Naive thymus-derived CD8-positive, alpha-beta T cell (primary cell): ENCODE data around the gene SUPV3L1. TPM values are rescaled to one million over a fixed set of nuclear protein-coding genes. Genes with fewer than 3 reads are reported as not detected.

Source experiments
- ATAC-seq, 2 donors: fragments of 150-1000 bp; cut with Tn5 transposase in 1 of 2; sonication (Bioruptor Pico), chemical (Tn5 transposase) in 1 of 2; 1 replicate in 1 of 2; 2 replicates in 1 of 2; pipeline ENCODE4 v1.10.0; 2021; ENCODE audit warnings: mild to moderate bottlenecking in 2 of 2, moderate library complexity in 2 of 2
- POLR2A ChIA-PET: fragments of 350-600 bp; sonication (Branson Sonifier 250); formaldehyde crosslinking; loops from one replicate; lab custom pipeline; 2021; ENCODE audit warnings: antibody characterized with exemption; lab: Charles Lee
- DNase-seq, 10 donors: peaks; one replicate each; pipeline versions ENCODE4 v3.0.0 to v3.0.0-alpha.2; 2020 to 2022
- H3K27ac Mint-ChIP-seq, 10 donors: one replicate each; pipeline ENCODE4 v1.8.0; 2020 to 2022; ENCODE audit warnings: mild to moderate bottlenecking in 10 of 10, mixed read lengths in 10 of 10, moderate library complexity in 4 of 10, inconsistent platforms in 1 of 10
- H3K27me3 Mint-ChIP-seq, 5 donors: one replicate each; pipeline ENCODE4 v1.8.0; 2021 to 2022; ENCODE audit warnings: mixed read lengths in 5 of 5
- H3K36me3 Mint-ChIP-seq, 3 donors: one replicate each; pipeline ENCODE4 v1.8.0; 2020 to 2022; ENCODE audit warnings: mixed read lengths in 3 of 3, mild to moderate bottlenecking in 2 of 3, inconsistent platforms in 1 of 3
- H3K4me1 Mint-ChIP-seq, 4 donors: one replicate each; pipeline ENCODE4 v1.8.0; 2021 to 2022; ENCODE audit warnings: mixed read lengths in 4 of 4
- H3K4me3 Mint-ChIP-seq, 10 donors: one replicate each; pipeline ENCODE4 v1.8.0; 2020 to 2022; ENCODE audit warnings: mild to moderate bottlenecking in 10 of 10, mixed read lengths in 10 of 10, moderate library complexity in 6 of 10, inconsistent platforms in 1 of 10
- H3K9me3 Mint-ChIP-seq, 9 donors: one replicate each; pipeline ENCODE4 v1.8.0; 2020 to 2022; ENCODE audit warnings: mixed read lengths in 9 of 9, mild to moderate bottlenecking in 3 of 9, inconsistent platforms in 1 of 9, moderate library complexity in 1 of 9
- polyA plus RNA-seq, 3 donors: library from polyadenylated mRNA; unstranded; fragments of 300-500 nt; fragmentation: Illumina TruSeq; gene quantifications; one replicate each; pipeline ENCODE4 v1.2.3, GENCODE V29; 2021
- total RNA-seq, 8 experiments: library from RNA in 2 of 8; stranded (reverse) in 2 of 8; gene quantifications; one replicate each; pipeline ENCODE4 v1.2.3 and lab custom pipeline; 2021 to 2026

SUPV3L1 gene
- total and polyA plus RNA-seq, 5 experiments from 2014 or later = 10.8 to 40.3 (median 17.8) TPM

- POLR2A ChIA-PET = no interaction called here
- Mint-ChIP-seq H3K4me3 (peak overlapping the region in 5 of 10 donors; percentile 14 to 63 (median 56)), H3K9me3 (no peaks in the 10 kb centered on the region), H3K27me3 (peaks cover 0 to 2% (median 0%) of the 10 kb centered on the region in 5 donors), H3K36me3 (no peaks in the 10 kb centered on the region), H3K27ac (peak overlapping the region in 7 of 10 donors; percentile 1 to 75 (median 21)), H3K4me1 (peaks cover 2 to 33% (median 18%) of the 10 kb centered on the region in 4 donors)
- peak in 7 of 10 donors; percentile 14 to 54 (median 49) for DNase-seq
- peak; percentile 88 to 90 for ATAC-seq
Measured at GRCh38 chr10:69222157-69223027, 42.4 kb downstream of the SUPV3L1 start.

- Mint-ChIP-seq H3K27ac (peak overlapping the region in 5 of 10 donors; percentile 1 to 75 (median 48)), H3K9me3 (no peaks in the 10 kb centered on the region), H3K27me3 (peaks cover 0 to 2% (median 0%) of the 10 kb centered on the region in 5 donors), H3K36me3 (no peaks in the 10 kb centered on the region), H3K4me1 (peaks cover 7 to 39% (median 24%) of the 10 kb centered on the region in 4 donors), H3K4me3 (peak overlapping the region in 4 of 10 donors; percentile 14 to 60 (median 54))
- DNase-seq (no peak), ATAC-seq (no peak)
- POLR2A ChIA-PET = no interaction called here
Measured at GRCh38 chr10:69223028-69223342, 43.0 kb downstream of the SUPV3L1 start.

- POLR2A ChIA-PET = interaction anchor here (0.6 to 0.9 kb wide), 3 partner anchors 9 to 66 kb away, joined by 3 to 5 read pairs (median 3); no protein-coding TSS in a partner anchor
- ATAC-seq = no peak
- Mint-ChIP-seq H3K4me1 (peaks cover 17 to 59% (median 44%) of the 10 kb centered on the region in 4 donors), H3K27ac (peak overlapping the region in 3 of 10 donors; percentile 19 to 66 (median 63)), H3K27me3 (peaks cover 0 to 2% (median 0%) of the 10 kb centered on the region in 5 donors), H3K36me3 (no peaks in the 10 kb centered on the region), H3K9me3 (no peaks in the 10 kb centered on the region), H3K4me3 (peak overlapping the region in 1 of 10 donors; percentile 14)
- no peak for DNase-seq
Measured at GRCh38 chr10:69224862-69225657, 45.0 kb downstream of the SUPV3L1 start.

GRCh38 chr10:69225681-69226080, 45.6 kb downstream of the SUPV3L1 start:
- DNase-seq (no peak), ATAC-seq (no peak)
- peak overlapping the region in 1 of 10 donors; percentile 14 for H3K4me3 Mint-ChIP-seq
- H3K36me3 Mint-ChIP-seq = no peaks in the 10 kb centered on the region
- POLR2A ChIA-PET = interaction anchor here (0.8 to 0.9 kb wide), 2 partner anchors 10 to 67 kb away, joined by 3 read pairs; no protein-coding TSS in a partner anchor
- H3K4me1 Mint-ChIP-seq = peaks cover 17 to 57% (median 45%) of the 10 kb centered on the region in 4 donors
- H3K9me3 Mint-ChIP-seq = no peaks in the 10 kb centered on the region
- H3K27ac Mint-ChIP-seq = peak overlapping the region in 1 of 10 donors; percentile 19
- no peaks in the 10 kb centered on the region for H3K27me3 Mint-ChIP-seq

- POLR2A ChIA-PET = no interaction called here
- Mint-ChIP-seq H3K9me3 (no peaks in the 10 kb centered on the region), H3K4me3 (no peak overlapping the region), H3K27me3 (no peaks in the 10 kb centered on the region), H3K27ac (no peak overlapping the region), H3K36me3 (no peaks in the 10 kb centered on the region), H3K4me1 (peaks cover 20 to 56% (median 43%) of the 10 kb centered on the region in 4 donors)
- ATAC-seq (no peak), DNase-seq (no peak)
Measured at GRCh38 chr10:69226919-69227450, 47.0 kb downstream of the SUPV3L1 start.

GRCh38 chr10:69228151-69228550, 48.1 kb downstream of the SUPV3L1 start:
- POLR2A ChIA-PET = interaction anchor here (1.5 kb wide), 1 partner anchor 90 kb away, joined by 5 read pairs; no protein-coding TSS in a partner anchor
- no peaks in the 10 kb centered on the region for H3K27me3 Mint-ChIP-seq
- peak overlapping the region in 6 of 10 donors; percentile 32 to 95 (median 62) for H3K27ac Mint-ChIP-seq
- H3K36me3 Mint-ChIP-seq = no peaks in the 10 kb centered on the region
- peak overlapping the region in 6 of 10 donors; percentile 45 to 89 (median 80) for H3K4me3 Mint-ChIP-seq
- H3K4me1 Mint-ChIP-seq = peaks cover 29 to 55% (median 47%) of the 10 kb centered on the region in 4 donors
- ATAC-seq = no peak
- H3K9me3 Mint-ChIP-seq = no peaks in the 10 kb centered on the region
- DNase-seq = no peak

- POLR2A ChIA-PET = interaction anchor here (0.8 to 1.5 kb wide), 3 partner anchors 50 to 108 kb away, joined by 3 to 5 read pairs (median 4); partner anchors contain the start of gene SUPV3L1
- Mint-ChIP-seq H3K4me3 (peak overlapping the region; percentile 4 to 89 (median 76)), H3K27ac (peak overlapping the region in 9 of 10 donors; percentile 64 to 95 (median 82)), H3K36me3 (no peaks in the 10 kb centered on the region), H3K4me1 (peaks cover 31 to 62% (median 50%) of the 10 kb centered on the region in 4 donors), H3K27me3 (no peaks in the 10 kb centered on the region), H3K9me3 (no peaks in the 10 kb centered on the region)
- ATAC-seq = no peak
- no peak for DNase-seq
Measured at GRCh38 chr10:69229616-69229916, 49.5 kb downstream of the SUPV3L1 start.

GRCh38 chr10:69230128-69230527, 50.1 kb downstream of the SUPV3L1 start:
- Mint-ChIP-seq H3K36me3 (no peaks in the 10 kb centered on the region), H3K9me3 (no peaks in the 10 kb centered on the region), H3K4me3 (peak overlapping the region in 7 of 10 donors; percentile 8 to 89 (median 75)), H3K27me3 (no peaks in the 10 kb centered on the region), H3K27ac (peak overlapping the region in 5 of 10 donors; percentile 64 to 95 (median 82)), H3K4me1 (peaks cover 31 to 59% (median 47%) of the 10 kb centered on the region in 4 donors)
- POLR2A ChIA-PET = interaction anchor here (1.5 kb wide), 1 partner anchor 51 kb away, joined by 4 read pairs; the partner anchor contains the start of gene SUPV3L1
- ATAC-seq (no peak), DNase-seq (no peak)

GRCh38 chr10:69232252-69232651, 52.2 kb downstream of the SUPV3L1 start:
- no peaks in the 10 kb centered on the region for H3K9me3 Mint-ChIP-seq
- POLR2A ChIA-PET = no interaction called here
- peaks cover 31 to 63% (median 44%) of the 10 kb centered on the region in 4 donors for H3K4me1 Mint-ChIP-seq
- ATAC-seq (no peak), DNase-seq (no peak)
- no peaks in the 10 kb centered on the region for H3K27me3 Mint-ChIP-seq
- H3K4me3 Mint-ChIP-seq = peak overlapping the region in 8 of 10 donors; percentile 61 to 86 (median 79)
- H3K27ac Mint-ChIP-seq = peak overlapping the region in 7 of 10 donors; percentile 10 to 93 (median 79)
- peaks cover 0 to 2% (median 0%) of the 10 kb centered on the region in 3 donors for H3K36me3 Mint-ChIP-seq

GRCh38 chr10:69232736-69233480, 52.9 kb downstream of the SUPV3L1 start:
- H3K9me3 Mint-ChIP-seq = no peaks in the 10 kb centered on the region
- peak; percentile 63 to 80 for ATAC-seq

GRCh38 chr10:69234447-69234846, 54.4 kb downstream of the SUPV3L1 start:
- DNase-seq (no peak), ATAC-seq (no peak)
- H3K27me3 Mint-ChIP-seq = no peaks in the 10 kb centered on the region
- peak overlapping the region in 3 of 10 donors; percentile 33 to 52 (median 49) for H3K4me3 Mint-ChIP-seq
- POLR2A ChIA-PET = interaction anchor here (0.6 to 1.3 kb wide), 4 partner anchors 118 to 174 kb away, joined by 3 to 7 read pairs (median 3); no protein-coding TSS in a partner anchor
- peaks cover 16 to 48% (median 27%) of the 10 kb centered on the region in 4 donors for H3K4me1 Mint-ChIP-seq
- H3K9me3 Mint-ChIP-seq = no peaks in the 10 kb centered on the region
- H3K27ac Mint-ChIP-seq = peak overlapping the region in 6 of 10 donors; percentile 20 to 79 (median 62)
- H3K36me3 Mint-ChIP-seq = peaks cover 0 to 2% (median 0%) of the 10 kb centered on the region in 3 donors

More at GRCh38 chr10:69232736-69233480, 52.9 kb downstream of the SUPV3L1 start:
- Mint-ChIP-seq H3K27ac (peak overlapping the region; percentile 38 to 96 (median 90)), H3K4me1 (peaks cover 27 to 63% (median 42%) of the 10 kb centered on the region in 4 donors), H3K27me3 (no peaks in the 10 kb centered on the region), H3K4me3 (peak overlapping the region; percentile 61 to 86 (median 79)), H3K36me3 (peaks cover 0 to 2% (median 0%) of the 10 kb centered on the region in 3 donors)
- POLR2A ChIA-PET = interaction anchor here (0.8 to 1.3 kb wide), 2 partner anchors 94 to 120 kb away, joined by 3 to 7 read pairs; no protein-coding TSS in a partner anchor
- peak in 8 of 10 donors; percentile 26 to 70 (median 44) for DNase-seq
